Hepatocyte (in vitro differentiated cells): Measurements from ENCODE around the gene SSU72. TPM values are rescaled to one million over a fixed set of nuclear protein-coding genes. Genes with fewer than 3 reads are reported as not detected.

Source experiments
- DNase-seq: peaks from one replicate; pipeline ENCODE4 v3.0.0-alpha.2; 2016; ENCODE audit warnings: low spot score
- H2AFZ ChIP-seq: fragments of 200-600 bp; sonication (generic); 2 replicates; pipeline ENCODE4 v1.6.0; 2016; ENCODE audit warnings: antibody characterized with exemption, mild to moderate bottlenecking
- H3K27ac ChIP-seq: fragments of 200-600 bp; sonication (generic); 2 replicates; pipeline ENCODE4 v1.5.1; 2016; ENCODE audit warnings: mild to moderate bottlenecking
- H3K27me3 ChIP-seq: fragments of 200-600 bp; sonication (generic); 2 replicates; pipeline ENCODE4 v1.6.1; 2016
- H3K36me3 ChIP-seq: fragments of 200-600 bp; sonication (generic); replicated peaks from 2 replicates; pipeline ENCODE4 v1.5.1; 2016; ENCODE audit warnings: low read depth; ENCODE audit not compliant: insufficient read depth
- H3K4me1 ChIP-seq: fragments of 200-600 bp; sonication (generic); 2 replicates; pipeline ENCODE4 v1.5.1; 2016; ENCODE audit warnings: mild to moderate bottlenecking, moderate library complexity; ENCODE audit not compliant: insufficient read depth
- H3K4me2 ChIP-seq: fragments of 200-600 bp; sonication (generic); 2 replicates; pipeline ENCODE4 v1.6.0; 2016
- H3K4me3 ChIP-seq: fragments of 200-600 bp; sonication (generic); 2 replicates; pipeline ENCODE4 v1.5.1; 2016; ENCODE audit warnings: mild to moderate bottlenecking
- H3K79me2 ChIP-seq: fragments of 200-600 bp; sonication (generic); 2 replicates; pipeline ENCODE4 v1.6.0; 2017; ENCODE audit warnings: mild to moderate bottlenecking
- H3K9me2 ChIP-seq: fragments of 200-600 bp; sonication (generic); replicated peaks from 2 replicates; pipeline ENCODE4 v1.6.0; 2017; ENCODE audit warnings: mild to moderate bottlenecking; ENCODE audit not compliant: insufficient read depth
- H3K9me3 ChIP-seq: fragments of 200-600 bp; sonication (generic); 2 replicates; pipeline ENCODE4 v1.5.1; 2016; ENCODE audit warnings: low read depth, mild to moderate bottlenecking
- H4K20me1 ChIP-seq: fragments of 200-600 bp; sonication (generic); 2 replicates; pipeline ENCODE4 v1.6.0; 2016; ENCODE audit warnings: mild to moderate bottlenecking; ENCODE audit not compliant: insufficient read depth, poor library complexity, severe bottlenecking
- EZH2 ChIP-seq: fragments of 200-600 bp; sonication (generic); IDR thresholded peaks from 2 replicates; pipeline ENCODE4 v1.6.1; 2016; ENCODE audit warnings: antibody characterized with exemption, mild to moderate bottlenecking, borderline replicate concordance
- EZH2phosphoT487 ChIP-seq: fragments of 200-600 bp; sonication (generic); IDR thresholded peaks from one replicate; pipeline ENCODE4 v1.6.1; 2018; ENCODE audit warnings: antibody characterized with exemption, mild to moderate bottlenecking, low read depth, moderate library complexity; ENCODE audit not compliant: unreplicated experiment, severe bottlenecking
- WGBS: methylation state at CpG from one replicate; pipeline ENCODE4 v1.1.6; 2016; ENCODE audit warnings: low lambda C conversion rate; ENCODE audit errors: missing lambda C conversion rate; 5-methylcytosine and 5-hydroxymethylcytosine counted together
- polyA plus RNA-seq: library from polyadenylated mRNA; unstranded; fragments of >200 nt; fragmentation: Nextera tagmentation; extraction: Ambion mirVana; gene quantifications from 2 replicates; pipeline ENCODE4 v1.2.1, GENCODE V29; 2016
- total RNA-seq: library from RNA; depleted of rRNA; stranded (reverse); fragments of >200 nt; gene quantifications from 2 replicates; pipeline ENCODE4 v1.2.3, GENCODE V29; 2014
- TF ChIP-seq, protein P1 (sequence below): fragments of 200-600 bp; sonication (generic); IDR thresholded peaks from 2 replicates; pipeline ENCODE4 v1.5.1; 2016; ENCODE audit warnings: antibody characterized with exemption, mild to moderate bottlenecking; ENCODE audit not compliant: poor library complexity

The SSU72 gene
- total and polyA plus RNA-seq, 2 experiments from 2014 or later: 75.7 to 203 TPM

DNA sequence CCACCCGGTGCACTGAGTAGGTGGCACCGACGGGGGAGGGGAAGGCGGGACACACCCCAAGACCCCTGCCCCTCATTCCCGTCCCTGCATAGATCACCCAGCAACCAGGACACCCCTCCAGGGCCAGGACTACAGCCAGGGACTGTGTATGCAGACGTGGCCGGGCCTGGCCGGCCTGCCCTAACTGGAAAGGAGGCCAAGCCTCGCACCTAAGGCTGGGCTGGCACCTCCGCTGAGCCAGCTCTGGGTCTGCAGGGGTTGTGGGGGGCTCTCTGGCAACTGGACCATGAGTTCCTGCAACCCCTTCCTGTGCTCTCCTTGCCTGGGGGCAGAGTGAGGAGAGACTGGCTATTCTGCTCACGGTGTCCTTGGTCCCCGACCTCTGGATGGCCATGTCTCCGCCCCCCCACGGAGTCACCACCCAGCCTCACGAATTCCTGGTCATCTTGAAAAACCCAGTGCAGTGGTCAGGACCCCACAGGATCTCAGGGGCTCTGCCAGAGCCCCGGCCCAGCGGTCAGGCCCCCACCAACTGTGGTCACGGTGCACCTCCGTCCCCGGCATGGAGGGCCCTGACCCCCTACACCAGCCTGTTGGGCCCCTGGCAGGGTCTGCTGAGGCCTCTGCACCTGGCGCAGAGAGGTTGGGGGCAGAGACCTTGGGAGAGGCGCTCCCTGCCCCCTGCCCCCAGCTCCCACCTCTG is 26.3 kb upstream of the SSU72 start:
- H3K27ac ChIP-seq: no peak overlapping the region
- no peaks in the 10 kb centered on the region for H3K79me2 ChIP-seq
- no peaks in the 10 kb centered on the region for H3K9me2 ChIP-seq
- peaks cover 3% of the 10 kb centered on the region for H3K4me1 ChIP-seq
- H3K4me3 ChIP-seq: no peak overlapping the region
- no peaks in the 10 kb centered on the region for H3K9me3 ChIP-seq
- no peaks in the 10 kb centered on the region for H4K20me1 ChIP-seq
- peaks cover 65% of the 10 kb centered on the region for H3K27me3 ChIP-seq
- TF ChIP-seq, protein P1, sequence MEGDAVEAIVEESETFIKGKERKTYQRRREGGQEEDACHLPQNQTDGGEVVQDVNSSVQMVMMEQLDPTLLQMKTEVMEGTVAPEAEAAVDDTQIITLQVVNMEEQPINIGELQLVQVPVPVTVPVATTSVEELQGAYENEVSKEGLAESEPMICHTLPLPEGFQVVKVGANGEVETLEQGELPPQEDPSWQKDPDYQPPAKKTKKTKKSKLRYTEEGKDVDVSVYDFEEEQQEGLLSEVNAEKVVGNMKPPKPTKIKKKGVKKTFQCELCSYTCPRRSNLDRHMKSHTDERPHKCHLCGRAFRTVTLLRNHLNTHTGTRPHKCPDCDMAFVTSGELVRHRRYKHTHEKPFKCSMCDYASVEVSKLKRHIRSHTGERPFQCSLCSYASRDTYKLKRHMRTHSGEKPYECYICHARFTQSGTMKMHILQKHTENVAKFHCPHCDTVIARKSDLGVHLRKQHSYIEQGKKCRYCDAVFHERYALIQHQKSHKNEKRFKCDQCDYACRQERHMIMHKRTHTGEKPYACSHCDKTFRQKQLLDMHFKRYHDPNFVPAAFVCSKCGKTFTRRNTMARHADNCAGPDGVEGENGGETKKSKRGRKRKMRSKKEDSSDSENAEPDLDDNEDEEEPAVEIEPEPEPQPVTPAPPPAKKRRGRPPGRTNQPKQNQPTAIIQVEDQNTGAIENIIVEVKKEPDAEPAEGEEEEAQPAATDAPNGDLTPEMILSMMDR: no peak
- TF ChIP-seq EZH2phosphoT487 (no peak), EZH2 (no peak)
- H3K36me3 ChIP-seq: no peaks in the 10 kb centered on the region
- H3K4me2 ChIP-seq: peak overlapping the region; percentile 91
- no peak overlapping the region for H2AFZ ChIP-seq
- peak; percentile 4 for DNase-seq
- 79% methylated on average over 20 of the region's 22 CpGs for WGBS

DNA sequence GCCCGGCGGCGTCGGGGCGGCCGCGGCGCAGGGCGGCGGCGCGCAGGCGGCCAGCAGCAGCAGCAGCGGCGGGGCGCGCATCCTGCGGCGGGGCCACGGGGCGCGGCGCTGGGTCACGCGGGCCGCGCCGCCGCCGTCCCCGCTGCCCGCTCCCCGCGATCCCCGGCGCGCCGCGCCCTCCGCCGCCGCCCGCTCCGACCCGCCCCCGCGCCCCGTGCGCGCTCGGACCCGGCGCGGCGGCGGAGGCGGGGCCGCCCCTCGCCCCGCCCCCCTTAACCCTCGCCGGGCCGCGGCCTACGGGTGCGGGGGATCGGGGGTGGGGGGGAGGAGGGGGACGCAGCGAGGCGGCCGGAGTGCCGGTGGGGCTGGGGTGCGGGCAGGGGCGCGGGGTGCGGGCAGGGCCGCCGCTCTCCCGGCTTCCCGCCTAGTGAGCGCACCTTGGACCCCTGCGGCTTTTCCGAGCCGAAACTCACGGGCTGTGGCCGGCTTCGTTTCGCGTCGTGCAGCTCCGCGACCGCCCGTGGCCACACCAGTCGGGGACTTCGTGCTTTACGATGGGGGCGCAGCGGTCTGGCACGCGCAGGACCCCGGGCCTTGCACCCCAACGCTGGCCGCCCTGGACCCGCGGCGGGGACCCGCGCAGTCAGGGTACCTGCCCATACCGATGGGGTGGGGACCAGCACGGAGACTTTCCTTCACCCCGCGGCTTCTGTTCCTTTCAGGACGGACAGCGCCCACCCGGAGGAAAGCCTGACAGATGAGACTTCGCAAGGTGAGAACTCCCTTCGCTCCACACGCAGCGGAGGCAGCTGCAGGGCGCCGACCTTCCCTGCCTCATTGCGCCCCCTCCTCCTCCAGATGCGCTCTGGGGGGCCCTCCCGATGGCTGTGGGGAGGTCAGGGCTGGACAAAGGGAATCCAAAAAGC is 25.5 kb upstream of the SSU72 start, which contains the start of gene FNDC10:
Gene FNDC10, minus strand, starts transcription at position 201 of the 926 bp plus-strand sequence. Its CDS starts 120 bp downstream, at position 81.
- Histone ChIP-seq H3K4me1 (peaks cover 3% of the 10 kb centered on the region), H3K36me3 (no peaks in the 10 kb centered on the region), H4K20me1 (no peaks in the 10 kb centered on the region), H3K79me2 (no peaks in the 10 kb centered on the region), H3K9me2 (no peaks in the 10 kb centered on the region), H2AFZ (no peak within 1 kb of the TSS), H3K4me2 (peak within 1 kb of the TSS; percentile 91), H3K9me3 (no peaks in the 10 kb centered on the region), H3K27me3 (peaks cover 71% of the 10 kb centered on the region), H3K4me3 (peak within 1 kb of the TSS; percentile 33), H3K27ac (no peak within 1 kb of the TSS)
- peak; percentile 32 for DNase-seq
- 8% methylated on average over 38 of the region's 125 CpGs for WGBS
- TF ChIP-seq, protein P1: no peak
- TF ChIP-seq EZH2: peak; percentile 56

DNA sequence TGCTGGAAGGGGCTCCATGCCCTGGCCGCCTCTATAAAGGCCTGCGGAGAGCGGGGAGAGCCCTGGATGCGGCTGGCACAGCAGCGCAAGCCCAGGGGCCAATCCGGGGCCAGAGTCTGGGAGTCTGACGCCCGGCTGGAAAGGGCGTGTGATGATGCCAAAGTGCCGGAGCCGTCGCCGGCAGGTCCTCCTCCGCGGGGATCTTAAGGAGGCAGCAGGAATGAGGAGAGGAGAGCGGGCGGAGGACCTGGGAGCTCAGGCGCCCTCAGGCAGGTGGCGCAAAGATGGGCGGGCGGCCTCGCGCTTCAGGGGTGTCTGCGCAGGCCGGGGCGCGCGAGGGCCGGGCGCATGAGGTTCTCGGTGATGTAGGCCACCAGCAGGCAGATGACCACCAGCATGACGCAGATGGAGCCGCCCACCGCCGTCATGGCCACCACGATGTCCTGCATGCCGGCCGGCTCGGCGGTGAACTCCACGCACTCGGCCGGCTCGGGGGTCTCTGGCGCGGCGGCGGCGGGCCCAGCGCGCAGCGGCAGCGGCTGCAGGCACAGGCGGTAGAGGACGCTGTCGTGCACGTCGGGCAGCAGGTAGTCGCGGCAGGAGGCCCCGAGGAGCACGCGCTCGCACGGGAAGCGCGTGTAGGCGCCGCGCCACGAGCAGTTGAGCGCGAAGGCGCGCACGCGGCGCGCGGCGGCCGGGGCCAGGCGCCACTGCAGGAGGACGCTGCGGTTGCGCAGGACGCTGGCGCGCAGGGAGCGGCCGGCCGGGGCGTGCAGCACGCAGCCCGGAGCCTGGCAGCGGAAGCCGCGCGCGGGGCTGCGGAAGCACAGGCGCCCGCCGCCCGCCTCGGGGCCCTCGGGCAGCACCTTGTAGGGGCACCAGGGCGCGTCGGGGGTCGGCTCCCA is 24.6 kb upstream of the SSU72 start:
- peaks cover 74% of the 10 kb centered on the region for H3K27me3 ChIP-seq
- peak overlapping the region; percentile 74 for H3K4me2 ChIP-seq
- H3K79me2 ChIP-seq: no peaks in the 10 kb centered on the region
- no peaks in the 10 kb centered on the region for H3K9me2 ChIP-seq
- no peaks in the 10 kb centered on the region for H4K20me1 ChIP-seq
- peaks cover 3% of the 10 kb centered on the region for H3K4me1 ChIP-seq
- H3K36me3 ChIP-seq: no peaks in the 10 kb centered on the region
- H2AFZ ChIP-seq: no peak overlapping the region
- no peak overlapping the region for H3K4me3 ChIP-seq
- WGBS: 17% methylated on average over 74 of the region's 111 CpGs
- H3K9me3 ChIP-seq: no peaks in the 10 kb centered on the region
- peak; percentile 56 for DNase-seq
- no peak overlapping the region for H3K27ac ChIP-seq
- TF ChIP-seq EZH2: peak; percentile 50
- TF ChIP-seq, protein P1: no peak
